Non-pigmented ciliary epithelial cell (primary cell): Measurements from ENCODE around the gene YY1AP1.
"Not testable (repeated sequence)": the region's sequence is repeated elsewhere in the genome, so short reads cannot be mapped to it uniquely, and the experiment has no call there.

Experiments used
- DNase-seq: peaks from one replicate; pipeline ENCODE4 v3.0.0-alpha.2; 2010; ENCODE audit warnings: low read depth

YY1AP1 gene

DNA sequence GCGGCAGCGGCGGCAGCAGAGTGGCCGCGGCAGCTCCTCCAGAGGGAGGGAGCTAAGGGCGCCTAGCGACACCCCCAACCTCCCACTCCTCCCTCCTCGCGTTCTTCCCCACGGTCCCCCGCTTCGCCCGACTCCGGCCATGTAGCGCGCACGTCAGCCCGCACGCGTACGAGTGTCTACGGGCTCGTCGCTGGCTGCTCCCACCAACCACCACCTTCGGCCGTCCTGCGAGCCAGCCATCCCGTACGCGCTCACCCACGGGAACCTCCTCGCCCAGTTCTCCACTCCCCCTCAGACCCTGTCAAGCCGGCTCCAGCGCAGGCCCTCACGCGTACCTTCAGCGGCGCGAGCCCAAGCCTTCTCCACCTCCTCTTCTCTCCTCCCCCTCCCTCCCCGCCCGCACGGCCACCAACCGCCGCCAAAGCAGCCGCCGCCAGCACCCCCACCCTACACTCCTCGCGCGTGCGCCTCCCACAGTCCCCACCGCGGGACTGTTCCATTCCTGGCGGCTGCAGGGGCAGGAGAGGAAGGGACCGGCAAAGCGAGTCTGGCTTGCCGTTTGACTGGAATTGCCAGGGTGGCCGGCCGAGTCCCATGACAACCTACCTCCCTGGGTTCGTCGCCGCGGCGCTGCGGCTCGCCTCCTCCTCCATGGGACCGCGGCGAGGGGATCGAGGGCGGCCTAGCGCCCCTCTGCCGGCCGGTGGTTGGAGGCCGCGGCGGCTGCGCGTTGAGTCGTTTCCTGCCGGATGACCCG lies at the start of gene YY1AP1:
Gene YY1AP1, minus strand, starts transcription at position 451 of the 757 bp plus-strand sequence. CDS start 8,338 bp downstream, outside the sequence.
- DNase-seq = peak; percentile 37

DNA sequence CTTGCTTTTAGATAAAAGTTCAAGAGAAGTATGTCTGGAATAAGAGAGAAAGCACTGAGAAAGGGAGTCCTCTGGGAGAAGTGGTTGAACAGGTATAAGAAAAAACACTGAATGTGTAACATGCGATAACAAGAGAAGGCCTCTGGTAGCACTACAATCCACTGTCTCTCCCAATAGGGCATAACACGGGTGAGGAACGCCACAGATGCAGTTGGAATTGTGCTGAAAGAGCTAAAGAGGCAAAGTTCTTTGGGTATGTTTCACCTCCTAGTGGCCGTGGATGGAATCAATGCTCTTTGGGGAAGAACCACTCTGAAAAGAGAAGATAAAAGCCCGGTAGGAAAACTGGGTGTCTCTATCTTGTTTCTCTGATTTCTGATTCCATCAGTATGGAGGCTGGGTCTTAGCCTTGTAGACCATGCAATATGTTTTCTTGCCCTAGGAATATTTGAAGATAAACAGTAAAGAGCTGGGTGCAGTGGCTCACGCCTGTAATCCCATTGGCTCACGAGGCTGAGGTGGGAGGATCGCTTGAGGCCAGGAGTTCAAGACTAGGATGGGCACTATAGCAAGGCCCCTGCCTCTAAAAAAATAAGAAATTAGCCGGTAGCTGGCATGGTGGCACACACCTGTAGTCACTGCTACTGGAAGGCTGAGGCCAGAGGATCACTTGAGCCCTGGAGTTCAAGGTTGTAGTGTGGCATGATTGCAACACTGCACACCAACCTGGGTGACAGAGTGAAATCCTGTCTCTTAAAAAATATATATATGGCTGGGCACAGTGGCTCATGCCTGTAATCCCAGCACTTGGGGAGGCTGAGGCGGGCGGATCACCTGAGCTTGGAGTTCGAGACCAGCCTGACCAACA lies 40.7 kb upstream of the YY1AP1 start:
- peak; percentile 24 for DNase-seq

DNA sequence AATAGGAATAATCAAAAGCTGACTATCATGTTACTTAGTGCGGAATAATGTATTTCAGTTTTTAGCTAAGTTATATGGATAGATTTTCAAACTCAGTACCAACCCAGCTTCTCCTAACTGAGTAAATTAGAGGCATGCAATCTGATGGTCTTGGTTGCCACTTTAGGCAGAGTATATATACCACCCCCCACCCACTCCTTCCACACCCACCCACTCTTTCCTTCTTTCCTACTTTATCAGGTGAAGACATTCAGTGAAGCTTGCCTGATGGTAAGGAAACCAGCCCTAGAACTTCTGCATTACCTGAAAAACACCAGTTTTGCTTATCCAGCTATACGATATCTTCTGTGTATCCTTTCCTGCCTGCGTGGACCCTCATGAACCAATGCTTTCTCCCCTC lies 36.6 kb upstream of the YY1AP1 start:
- no peak for DNase-seq

DNA sequence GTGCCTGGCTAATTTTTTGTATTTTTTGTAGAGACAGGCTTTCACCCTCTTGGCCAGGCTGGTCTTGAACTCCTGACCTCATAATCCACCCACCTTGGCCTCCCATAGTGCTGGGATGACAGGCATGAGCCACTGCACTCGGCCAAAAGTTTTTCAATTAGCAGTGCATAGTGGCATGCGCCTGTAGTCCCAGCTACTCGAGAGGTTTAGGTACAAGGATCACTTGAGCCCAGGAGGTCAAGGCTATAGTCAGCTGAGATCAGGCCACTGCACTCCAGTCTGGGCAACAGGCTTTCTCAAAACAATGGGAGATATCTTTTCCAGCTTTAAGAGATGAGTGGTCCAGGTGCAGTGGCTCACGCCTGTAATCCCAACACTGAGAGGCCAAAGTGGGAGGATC lies 31.1 kb upstream of the YY1AP1 start:
- DNase-seq = no peak

DNA sequence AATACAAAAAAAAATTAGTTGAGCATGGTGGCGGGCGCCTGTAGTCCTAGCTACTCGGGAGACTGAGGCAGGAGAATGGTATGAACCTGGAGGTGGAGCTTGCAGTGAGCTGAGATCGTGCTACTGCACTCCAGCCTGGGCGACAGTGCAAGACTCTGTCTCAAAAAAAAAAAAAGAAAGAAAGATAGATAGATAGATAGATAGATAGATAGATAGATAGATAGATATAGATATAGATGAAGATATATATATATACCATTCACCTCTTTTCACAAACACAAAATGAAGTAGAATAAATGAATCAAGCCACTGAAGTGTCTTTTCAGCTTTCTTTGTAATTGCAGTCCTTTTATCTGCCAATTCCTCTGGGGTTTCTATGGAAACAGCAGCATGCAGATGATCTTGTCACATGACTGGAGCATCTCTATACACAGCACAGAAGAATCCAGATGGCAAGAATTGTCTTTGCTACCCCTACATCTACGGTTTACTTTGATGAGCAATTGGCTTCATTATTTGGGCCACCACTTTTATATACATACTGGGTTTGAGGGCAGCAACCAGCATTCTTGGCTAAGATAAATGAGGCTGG lies 30.0 kb upstream of the YY1AP1 start:
- DNase-seq = not testable (repeated sequence)

- no peak for DNase-seq
Observed at GRCh38 chr1:155717041-155717440, 28.5 kb upstream of the YY1AP1 start.

DNA sequence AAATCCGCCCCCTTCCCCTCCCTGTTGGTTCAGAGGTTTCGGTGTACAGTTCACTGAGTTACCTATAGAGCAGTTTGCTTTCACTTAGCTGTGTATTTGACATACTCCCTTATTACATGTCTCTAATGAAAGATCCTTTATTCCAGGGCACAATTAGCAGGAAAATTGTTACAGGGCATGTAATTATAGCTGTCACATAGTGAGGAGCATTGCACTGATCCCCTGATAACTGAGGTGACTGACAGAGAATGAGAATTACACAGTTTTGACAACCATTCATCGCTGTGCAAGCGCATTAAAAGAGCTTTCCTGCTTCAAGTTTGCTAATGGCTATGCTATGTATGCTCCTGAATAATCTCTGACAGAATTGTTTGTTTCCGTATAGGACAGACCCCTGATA lies 27.2 kb upstream of the YY1AP1 start:
- no peak for DNase-seq

DNA sequence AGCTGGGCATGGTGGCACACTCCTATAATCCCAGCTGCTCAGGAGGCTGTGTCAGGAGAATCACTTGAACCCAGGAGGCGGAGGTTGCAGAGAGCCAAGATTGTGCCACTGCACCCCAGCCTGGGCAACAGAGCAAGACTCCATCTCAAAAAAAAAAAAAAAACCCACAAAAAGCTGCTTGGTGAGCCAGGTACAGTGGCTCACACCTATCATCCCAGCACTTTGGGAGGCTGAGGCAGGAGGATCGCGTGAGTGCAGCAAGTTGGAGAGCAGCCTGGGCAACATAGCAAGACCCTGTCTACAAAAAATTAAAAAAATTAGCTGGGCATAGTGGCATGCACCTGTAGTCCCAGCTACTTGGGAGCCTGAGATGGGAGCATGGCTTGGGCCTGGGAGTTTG lies 26.5 kb upstream of the YY1AP1 start:
- DNase-seq = not testable (repeated sequence)

GRCh38 chr1:155713075-155713474 lies 24.5 kb upstream of the YY1AP1 start:
- no peak for DNase-seq

- DNase-seq = not testable (repeated sequence)
Observed at GRCh38 chr1:155712636-155713035, 24.1 kb upstream of the YY1AP1 start.

GRCh38 chr1:155711457-155711856 lies 22.9 kb upstream of the YY1AP1 start:
- DNase-seq = not testable (repeated sequence)

- DNase-seq = no peak
Observed at GRCh38 chr1:155709391-155709790, 20.8 kb upstream of the YY1AP1 start.

GRCh38 chr1:155706139-155706538 lies 17.6 kb upstream of the YY1AP1 start:
- peak; percentile 31 for DNase-seq

- not testable (repeated sequence) for DNase-seq
Observed at GRCh38 chr1:155704414-155704813, 15.8 kb upstream of the YY1AP1 start.

DNA sequence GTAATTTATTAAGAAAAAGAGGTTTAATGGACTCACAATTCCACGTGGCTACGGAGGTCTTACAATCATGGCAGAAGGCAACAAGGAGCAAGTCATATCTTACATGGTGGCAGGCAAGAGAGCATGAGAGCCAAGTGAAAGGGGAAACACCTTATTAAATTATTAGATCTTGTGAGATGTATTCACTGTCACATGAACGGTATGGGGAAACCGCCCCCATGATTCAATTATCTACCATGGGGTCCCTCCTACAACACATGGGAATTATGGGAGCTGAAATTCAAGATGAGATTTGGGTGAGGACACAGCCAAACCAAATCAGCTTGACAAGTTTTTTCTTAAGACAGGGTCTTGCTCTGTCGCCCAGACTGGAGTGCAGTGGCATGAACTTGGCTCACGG lies 14.6 kb upstream of the YY1AP1 start:
- no peak for DNase-seq

DNA sequence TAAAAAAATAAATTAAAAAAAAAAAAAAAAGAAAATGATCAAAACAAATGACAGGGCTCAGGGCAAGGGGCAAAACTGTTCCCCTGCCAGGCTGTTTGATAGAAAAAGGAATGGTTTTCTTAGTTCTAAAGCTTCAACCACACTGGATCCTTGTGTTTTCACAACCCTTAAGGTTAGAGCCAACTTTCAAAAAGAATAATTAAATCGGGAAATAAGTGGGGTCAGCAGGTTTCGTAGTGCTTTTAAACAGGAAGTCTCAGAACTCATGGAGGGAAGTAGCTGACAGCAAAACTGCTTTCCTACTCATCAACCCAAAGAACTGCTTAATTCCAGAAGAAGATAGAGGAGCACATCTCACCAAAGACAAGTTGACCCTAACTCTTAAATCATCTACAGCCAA lies 13.1 kb upstream of the YY1AP1 start:
- DNase-seq = not testable (repeated sequence)

DNA sequence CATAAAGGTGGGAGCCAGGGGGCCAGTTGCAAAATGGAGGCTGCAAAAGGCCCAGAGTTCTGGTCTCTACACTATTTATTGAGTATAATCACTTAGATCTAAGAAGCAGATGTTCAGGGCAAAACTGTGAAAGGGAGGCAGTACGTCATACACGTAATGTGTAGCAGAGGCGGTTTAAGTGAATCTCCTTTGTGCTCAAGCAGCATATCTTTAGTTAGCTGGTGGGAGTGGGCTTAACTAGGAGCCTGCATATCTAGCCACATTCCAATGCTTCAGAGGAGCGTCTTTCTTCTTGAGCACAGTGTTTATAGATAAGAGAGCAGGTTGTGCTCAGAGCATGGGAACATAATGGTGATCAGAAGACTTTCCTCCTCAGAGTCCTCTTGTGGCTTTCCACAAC lies 10.5 kb upstream of the YY1AP1 start:
- DNase-seq = not testable (repeated sequence)

GRCh38 chr1:155698382-155699038 lies 9.9 kb upstream of the YY1AP1 start:
- DNase-seq = peak; percentile 9

DNA sequence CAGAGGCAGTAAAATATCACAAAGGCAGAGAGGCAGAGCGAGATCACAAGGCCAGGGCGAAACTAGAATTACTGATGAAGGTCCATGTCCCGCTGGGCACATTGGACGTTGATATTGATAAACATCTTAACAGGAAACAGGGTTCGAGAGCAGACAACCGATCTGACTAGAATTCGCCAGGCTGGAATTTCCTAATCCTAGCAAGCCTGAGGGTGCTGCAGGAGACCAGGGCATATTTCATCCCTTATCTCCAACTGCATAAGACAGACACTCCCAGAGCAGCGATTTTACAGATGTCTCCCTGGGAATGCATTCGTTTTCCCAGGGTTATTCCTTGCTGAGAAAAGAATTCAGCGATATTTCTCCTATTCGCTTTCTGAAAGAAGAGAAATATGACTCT lies 9.0 kb upstream of the YY1AP1 start:
- DNase-seq = not testable (repeated sequence)

DNA sequence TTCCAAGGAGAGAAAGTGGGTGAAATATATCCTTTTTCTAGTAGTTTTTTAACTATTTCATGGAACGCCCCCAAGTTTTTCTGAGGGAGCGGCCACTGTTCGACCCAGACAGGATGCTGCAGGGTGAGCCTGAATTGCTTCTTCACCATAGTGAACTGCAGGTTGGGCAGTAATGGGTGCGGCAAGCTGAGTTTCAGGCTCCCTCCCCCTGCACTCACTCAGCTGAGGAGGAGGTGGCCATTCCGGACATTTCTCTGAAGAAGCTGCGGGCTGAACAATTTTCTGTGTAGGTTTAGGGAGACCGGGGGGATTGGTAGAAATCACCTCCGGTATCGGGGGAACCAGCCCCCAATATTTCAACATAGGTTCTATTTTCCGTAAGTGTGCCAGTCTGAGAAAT lies 8.5 kb upstream of the YY1AP1 start:
- DNase-seq = no peak

GRCh38 chr1:155696524-155696923 lies 8.0 kb upstream of the YY1AP1 start:
- no peak for DNase-seq

GRCh38 chr1:155695608-155696007 lies 7.0 kb upstream of the YY1AP1 start:
- no peak for DNase-seq
